ENCODE measurements around the gene ATP6V0D1.
A peak's percentile ranks its signal among the peaks of the same experiment; 100 is the strongest.
"Not testable (repeated sequence)": the region's sequence is repeated elsewhere in the genome, so short reads cannot be mapped to it uniquely, and the experiment has no call there.

The ATP6V0D1 gene

DNA sequence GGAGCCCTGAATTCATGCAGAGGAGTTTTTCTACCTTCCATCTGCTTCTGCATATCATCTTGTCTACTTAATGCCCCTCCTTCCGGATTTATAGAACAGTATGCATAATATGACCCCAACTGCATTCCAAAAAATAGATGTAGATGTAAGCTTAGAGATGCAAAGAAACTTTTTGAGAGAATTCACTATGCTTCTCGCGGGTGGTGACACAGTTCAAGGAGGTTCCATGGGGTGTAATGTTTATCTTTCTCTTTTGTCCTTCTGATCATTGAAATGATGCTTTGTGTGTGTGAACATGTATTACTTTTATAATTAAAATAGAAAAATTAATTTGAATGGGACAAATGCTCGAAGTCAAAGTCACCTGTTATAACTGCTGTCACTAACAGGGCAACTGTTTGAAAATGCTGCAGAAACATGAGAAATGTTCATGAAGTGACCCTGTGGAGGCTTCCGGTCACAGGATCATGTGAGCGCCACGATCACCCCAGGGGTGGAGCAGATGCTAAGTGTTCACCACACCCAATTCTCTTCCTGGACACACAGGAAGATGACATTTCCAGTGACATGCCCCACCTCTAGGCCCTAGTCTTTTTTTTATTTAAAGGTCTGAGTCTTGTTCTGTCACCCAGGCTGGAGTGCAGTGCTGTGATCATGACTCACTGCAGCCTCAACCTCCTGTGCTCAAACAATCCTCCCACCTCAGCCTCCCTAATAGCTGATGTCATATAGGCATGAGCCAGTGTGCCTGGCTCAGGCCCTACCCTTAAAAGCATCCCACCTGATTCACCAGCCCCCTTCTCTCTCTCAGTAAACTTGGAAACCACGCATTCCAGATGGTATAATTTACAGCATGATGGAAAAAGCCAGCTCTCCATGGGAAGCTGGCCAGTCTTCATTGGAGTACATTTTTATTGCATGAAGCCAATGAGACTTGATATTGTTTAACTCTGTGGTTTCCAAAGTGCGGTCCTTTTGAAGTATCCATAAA lies 23.4 kb upstream of the ATP6V0D1 start:
- DNase-seq (ENCODE audit: low read depth in 2 of 2), result no peak

DNA sequence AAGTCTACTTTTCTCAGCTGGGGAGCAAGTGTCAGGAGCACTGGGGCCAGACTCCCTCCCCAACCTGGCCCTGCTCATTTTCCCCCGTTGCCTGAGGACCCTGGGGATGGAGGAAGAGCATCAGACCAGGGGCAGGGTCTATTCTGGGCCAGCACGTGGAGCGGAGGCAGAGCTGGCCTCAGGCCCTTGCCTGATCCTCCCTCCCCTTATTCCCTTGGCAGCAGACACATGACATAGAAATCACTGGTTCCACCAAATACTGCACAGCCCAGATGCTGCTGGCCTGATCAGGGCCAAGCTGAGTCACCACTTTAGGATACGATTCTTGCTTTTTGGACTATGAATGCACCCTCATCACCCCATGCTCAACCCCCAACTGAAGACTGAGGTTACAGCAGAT lies 18.1 kb upstream of the ATP6V0D1 start:
- DNase-seq (ENCODE audit: low read depth in 2 of 2), result no peak

DNA sequence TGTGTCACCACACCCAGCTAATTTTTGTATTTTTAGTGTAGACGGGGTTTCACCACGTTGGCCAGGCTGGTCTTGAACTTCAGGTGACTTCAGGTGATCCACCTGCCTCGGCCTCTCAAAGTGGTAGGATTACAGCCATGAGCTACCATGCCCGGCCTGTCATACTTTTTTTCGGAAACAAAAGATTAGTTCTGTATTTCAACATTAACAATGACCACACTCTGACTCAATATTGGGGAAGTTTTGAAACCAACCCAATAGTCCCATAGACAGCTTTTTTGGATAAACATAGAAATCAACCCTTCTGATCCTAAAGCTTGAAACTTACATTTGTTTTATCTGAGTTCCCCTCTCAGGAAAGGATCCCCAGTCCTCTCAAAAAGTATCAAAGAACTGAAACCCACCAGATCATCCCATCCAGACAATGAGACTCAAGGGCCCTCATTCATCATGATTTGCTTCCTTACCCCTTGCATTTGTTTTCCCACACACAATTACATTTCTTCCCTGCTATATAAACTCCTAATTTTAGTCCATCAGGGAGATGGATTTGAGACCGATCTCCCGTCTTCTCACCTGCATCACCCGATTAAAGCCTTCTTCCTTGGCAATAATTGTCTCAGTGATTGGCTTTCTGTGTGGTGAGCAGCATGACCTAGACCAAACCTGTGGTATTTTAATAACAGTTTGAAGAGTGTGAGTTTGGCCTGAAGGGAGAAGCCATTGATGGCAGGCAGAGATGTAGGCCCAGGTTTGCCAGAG lies 9.6 kb upstream of the ATP6V0D1 start:
- no peak for DNase-seq (ENCODE audit: low read depth in 2 of 2)

DNA sequence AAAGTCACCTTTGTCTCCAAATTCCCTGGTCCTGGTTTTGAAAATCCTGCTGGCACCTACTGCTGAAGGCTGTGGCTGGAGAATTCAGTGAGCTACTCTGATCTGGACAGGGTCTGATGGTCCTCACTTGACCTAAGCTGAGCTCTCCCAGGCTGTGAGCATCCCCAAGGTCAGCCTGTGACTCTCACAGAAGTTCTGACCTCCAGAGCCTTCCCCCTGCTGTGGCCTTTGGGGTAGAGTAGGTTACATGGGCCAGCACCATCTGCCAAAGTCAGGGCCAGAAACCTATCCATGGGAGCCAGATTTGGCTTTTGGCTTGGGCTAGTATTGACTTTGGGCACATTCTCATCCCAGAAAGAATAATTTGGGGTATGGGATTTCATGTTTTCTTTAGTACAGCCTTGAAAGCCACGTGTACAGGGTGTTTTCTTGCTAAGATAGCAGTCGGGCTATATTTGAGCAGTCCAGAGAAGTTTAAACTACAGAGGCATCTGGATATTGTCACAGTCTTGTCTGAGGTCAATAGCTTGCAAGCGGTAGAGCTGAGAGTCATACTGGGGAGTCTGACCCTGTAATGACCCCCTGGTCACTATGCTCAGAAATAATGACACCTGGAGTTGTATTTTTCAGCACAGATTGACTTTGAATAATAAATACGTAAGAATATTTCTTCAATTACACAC lies 8.6 kb upstream of the ATP6V0D1 start:
- DNase-seq (ENCODE audit: low read depth in 2 of 2), result no peak

DNA sequence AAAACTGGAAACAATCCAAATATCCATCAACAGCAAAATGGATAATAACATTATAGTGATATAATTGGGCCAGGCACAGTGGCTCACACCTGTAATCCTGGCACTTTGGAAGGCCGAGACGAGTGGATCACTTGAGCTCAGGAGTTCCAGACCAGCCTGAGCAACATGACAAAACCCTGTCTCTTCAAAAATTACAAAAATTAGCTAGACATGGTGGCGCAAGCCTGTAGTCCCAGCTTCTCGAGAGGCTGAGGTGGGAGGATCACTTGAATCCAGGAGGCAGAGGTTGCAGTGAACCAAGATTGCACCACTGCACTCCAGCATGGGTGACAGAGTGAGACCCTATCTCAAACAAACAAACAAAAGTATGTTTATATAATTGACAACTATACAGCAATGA lies 6.6 kb upstream of the ATP6V0D1 start:
- DNase-seq (ENCODE audit: low read depth in 2 of 2), result not testable (repeated sequence)

DNA sequence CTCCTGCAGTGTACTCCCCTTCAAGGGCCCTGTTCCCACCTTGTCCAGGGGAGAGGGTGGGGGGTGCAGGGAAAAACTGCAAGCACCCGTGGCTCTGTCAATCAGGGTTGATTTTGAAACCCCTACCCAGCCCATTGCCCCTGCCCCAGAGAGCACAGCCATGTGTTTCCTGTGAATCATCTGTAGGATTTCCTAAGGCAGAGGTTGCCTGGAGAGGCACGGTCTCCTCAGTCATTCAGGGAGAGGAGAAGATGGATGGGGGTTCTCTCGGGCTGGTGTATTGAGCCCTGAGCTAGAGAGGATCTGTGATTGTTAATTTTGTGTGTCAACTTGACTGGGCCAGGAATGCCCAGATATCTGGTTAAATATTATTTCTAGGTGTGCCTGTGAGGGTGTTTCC lies 5.8 kb upstream of the ATP6V0D1 start:
- no peak for DNase-seq (ENCODE audit: low read depth in 2 of 2)

DNA sequence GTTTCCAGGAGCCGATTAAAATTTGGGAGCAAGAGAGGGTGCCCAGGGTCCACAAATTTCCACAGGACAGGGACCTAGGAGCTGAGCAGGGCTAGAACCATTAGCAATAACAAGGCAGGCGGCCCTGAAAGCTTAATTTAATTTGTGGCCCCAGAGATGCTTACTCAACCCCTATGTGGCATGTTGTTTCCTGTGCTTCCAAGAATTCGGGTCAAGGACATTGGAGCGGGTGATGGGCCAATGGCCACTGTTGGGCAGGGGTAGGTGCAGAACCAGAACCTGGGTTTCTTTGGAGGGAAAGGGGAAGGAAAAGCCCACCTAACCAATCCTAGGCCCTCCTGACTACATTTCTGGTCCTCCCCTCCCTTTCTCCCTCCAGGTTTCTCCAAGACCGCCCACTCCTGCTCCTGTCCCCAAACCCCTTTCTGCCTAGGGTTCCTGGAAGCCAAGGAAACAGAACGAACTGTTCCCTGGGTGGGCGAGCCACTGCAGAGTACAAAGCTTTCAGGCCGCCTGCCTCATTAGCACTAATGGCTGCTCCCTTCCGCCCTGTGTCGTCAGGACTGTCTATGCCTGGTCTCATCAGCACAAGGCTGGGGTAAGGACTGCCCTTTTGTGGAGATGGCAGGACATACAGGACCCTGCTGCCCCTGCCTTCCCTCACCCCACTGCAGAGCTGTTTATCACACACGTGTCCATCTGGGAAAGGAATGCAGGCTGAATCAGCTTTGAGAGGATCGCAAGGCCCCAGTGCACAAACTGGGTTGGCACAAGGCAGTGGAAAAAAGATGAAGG lies 3.0 kb upstream of the ATP6V0D1 start:
- DNase-seq (ENCODE audit: low read depth in 2 of 2), result no peak

DNA sequence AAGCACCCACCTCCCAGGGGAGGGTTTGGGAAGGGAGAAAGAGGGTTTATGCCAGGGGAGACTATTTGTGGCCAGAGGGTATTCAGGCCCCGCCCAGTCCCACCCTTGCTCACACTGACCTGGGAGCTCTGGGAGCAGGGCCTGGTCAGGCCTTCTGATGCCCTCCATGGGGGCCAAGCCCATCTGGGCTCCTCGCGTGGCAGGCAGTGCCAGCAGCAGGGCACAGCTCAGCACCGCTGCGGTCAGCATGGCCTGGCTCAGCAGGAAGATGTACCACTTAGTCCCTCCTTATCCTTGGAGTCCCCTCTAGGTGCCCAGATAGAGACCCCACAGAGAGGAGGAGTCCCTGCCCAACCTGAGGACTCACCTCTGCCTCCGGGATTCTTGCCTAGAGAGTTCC lies 2.2 kb upstream of the ATP6V0D1 start, which contains the start of gene AGRP:
TSS of gene AGRP (minus strand) at position 398 of the 400 bp plus-strand sequence. CDS start at position 249, 149 bp downstream.
- no peak for DNase-seq (ENCODE audit: low read depth in 2 of 2)

DNA sequence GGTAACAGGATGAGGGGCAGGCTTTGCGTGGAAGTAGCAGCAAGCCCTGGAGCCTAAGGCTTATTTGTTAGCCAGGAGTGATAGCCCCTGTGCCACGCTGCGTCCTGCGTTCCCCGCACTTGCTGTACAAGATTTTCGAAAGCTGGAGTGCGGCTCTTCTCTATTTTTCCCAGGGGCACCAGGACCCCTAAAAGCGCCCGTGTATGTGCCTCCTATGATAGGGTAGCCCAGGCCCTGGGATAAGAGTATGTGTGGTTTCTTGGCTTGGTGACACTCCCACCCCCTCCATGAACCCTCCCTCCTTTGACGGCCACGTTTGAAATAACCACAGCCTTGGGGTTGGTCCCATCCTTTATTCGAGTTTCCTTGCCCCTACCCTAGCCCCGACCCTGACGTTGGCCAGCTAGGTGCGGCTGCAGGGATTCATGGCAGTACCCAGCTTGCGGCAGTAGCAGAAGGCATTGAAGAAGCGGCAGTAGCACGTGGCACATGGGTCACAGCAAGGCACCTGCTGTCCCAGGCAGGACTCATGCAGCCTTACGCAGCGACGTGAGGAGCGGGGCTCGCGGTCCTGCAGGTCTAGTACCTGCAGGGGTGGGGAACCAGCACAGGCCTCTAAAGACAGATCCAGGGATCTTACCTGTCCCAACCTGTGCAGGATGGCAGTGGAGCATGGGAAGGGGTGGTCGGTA lies 1.4 kb upstream of the ATP6V0D1 start:
- DNase-seq (ENCODE audit: low read depth in 2 of 2), result no peak

DNA sequence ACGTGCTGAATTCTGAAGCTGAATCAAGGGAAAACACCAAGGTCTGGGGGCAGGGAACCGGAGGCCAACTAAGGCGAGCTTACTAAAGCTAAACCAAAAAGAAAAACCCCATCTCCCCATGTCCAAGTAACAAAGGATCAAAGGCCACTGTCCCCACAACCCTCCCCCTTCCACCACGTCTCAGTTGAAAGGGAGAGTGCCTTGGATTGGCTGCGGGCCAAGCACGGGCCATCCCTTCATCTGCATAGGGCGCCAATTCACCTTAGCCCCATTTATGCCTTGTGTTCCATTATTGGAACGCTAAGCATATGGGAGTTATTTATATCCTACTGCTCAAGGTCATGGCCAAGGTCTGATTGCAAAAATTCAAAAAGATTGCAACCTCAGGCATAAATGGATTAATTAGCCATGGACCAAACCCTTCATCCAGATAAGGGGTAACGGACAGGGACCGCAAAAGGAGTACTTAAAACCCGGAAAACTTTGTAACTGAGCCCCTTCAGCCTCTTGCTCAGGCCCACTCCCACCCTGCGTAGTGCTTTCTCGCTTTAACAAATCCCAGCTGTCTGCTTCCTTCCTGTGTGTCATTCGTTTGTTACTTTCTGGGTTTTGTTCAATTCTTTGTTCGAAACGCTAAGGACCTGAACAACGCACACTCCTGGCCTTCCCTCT lies 740 bp upstream of the ATP6V0D1 start:
- DNase-seq (ENCODE audit: low read depth in 2 of 2), result peak; percentile 24 to 28

DNA sequence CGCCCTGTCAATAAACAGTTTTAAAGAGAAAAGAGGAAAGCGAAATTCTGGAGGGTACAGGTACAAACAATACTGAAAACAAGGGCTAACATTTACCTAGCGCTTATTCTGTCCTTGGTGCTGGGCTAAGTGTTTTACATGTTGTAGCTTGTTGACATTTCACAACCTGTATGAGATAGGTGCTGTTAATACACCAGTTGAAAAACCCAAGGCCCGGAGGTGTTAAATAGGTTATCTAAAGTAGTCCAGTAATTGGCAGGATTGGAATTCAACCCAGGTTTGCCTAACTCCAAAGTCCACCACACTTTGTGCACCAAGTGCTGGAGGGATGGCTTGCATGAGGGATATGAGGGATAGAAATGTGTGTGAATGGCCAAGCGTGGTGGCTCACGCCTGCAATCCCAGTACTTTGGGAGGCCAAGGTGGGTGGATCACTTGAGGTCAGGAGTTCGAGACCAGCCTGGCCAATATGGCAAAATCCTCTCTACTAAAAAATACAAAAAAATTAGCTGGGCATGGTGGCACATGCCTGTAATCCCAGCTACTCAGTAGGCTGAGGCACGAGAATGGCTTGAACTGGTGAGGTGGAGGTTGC lies 2.9 kb downstream of the ATP6V0D1 start:
- no peak for DNase-seq (ENCODE audit: low read depth in 2 of 2)

DNA sequence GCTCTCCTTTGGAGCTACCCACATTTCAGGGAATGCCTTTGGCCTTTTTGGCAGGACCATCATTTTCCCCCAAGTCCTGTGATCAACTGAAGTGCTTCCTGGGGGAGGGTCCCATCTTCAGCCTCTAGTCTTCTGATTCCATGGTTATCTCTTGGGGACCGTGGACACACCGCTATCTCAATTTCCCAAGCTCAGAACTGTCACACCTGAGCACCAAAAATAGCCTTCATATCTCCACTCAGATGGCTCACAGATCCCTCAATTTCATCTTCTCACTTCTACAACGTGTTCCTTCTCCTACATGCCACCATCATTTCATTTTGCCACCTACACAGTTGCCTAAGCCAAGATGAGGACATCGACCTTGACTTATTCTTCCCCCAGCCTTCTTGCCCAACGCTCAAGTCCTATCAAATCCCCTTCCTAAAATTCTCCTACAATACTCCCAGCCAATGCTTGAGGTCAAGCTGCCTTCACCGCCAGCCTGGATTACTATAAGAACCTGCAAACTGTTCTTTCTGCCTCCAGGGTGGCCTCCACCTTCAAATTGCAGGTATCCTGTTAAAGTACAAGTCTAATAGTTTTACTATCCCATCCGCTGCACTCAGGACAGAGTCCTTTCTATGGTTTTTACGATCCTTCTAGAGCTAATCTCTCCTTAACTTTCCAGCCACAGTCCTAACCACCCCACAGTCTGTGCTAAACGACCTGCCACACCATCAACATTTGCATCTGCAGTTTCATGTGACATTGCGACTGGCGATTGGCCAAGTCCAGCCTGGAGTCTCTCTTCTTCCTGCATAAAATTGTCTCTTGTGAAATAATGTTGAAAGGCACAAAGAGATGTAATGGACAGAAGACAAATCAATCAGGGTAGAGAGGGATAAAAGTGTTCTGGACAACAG lies 6.2 kb downstream of the ATP6V0D1 start:
- DNase-seq (ENCODE audit: low read depth in 2 of 2), result no peak

DNA sequence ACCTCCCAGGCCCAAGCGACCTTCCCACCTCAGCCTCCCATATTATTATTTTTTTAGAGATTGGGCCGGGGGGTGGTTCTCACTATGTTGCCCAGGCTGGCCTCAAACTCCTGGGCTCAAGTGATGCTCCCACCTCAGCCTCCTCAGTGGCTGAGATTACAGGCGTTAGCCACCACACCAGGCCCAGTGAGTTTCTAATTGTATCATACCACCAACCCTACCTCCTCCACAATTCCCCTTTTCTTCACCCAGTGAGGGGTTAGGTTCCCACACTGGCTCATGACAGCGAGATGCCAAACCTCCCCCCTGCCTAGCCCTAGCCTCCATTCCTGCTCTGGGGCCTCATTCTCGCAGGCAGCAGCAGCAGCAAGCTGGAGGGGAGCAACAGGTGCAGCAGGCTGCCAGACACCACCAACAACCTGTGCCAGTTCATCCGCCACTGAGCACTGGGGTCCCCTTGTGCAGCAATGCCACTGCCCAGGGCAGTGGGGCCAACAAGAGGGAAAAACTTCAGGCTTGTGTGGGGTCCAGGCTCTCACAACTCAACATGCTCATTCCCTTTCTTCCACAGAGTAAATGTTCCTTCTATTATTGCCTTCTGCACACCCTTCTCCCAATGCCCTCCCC lies 9.1 kb downstream of the ATP6V0D1 start:
- no peak for DNase-seq (ENCODE audit: low read depth in 2 of 2)

DNA sequence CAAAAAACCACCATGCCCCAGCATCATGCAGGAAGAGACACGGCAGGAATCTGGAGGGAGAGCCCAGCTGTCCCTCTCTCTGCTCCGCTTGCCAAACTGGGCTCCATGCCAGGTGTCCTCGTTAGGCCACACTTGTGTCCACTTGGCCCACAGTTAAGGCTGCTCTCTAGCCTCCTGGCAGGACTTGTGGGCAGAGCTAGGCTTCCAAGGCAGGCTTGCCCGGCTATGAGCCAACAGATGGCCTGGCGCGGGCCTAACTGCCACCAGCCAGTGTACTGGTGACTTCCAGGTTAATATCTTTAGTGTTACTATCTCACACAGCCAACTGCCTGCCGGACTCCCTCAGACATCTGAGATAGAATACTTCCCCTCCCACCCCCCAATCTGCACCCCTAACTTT lies 10.6 kb downstream of the ATP6V0D1 start:
- no peak for DNase-seq (ENCODE audit: low read depth in 2 of 2)

DNA sequence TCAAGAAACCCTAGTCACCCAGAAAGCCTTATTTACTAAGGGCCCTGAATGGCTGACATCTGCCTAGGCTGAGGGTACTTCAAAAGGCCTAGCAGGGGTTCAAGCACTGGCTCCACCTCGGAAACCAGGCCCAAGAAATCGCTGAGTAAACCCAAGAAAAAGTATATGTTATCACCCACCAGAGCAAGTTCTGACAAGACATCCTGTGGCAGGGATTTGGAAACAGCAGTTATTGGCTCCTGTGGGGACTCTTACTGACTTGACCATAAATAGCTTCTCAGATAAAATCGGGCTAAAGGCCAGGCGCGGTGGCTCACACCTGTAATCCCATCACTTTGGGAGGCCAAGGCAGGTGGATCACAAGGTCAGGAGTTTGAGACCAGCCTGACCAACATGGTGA lies 12.2 kb downstream of the ATP6V0D1 start:
- no peak for DNase-seq (ENCODE audit: low read depth in 2 of 2)

DNA sequence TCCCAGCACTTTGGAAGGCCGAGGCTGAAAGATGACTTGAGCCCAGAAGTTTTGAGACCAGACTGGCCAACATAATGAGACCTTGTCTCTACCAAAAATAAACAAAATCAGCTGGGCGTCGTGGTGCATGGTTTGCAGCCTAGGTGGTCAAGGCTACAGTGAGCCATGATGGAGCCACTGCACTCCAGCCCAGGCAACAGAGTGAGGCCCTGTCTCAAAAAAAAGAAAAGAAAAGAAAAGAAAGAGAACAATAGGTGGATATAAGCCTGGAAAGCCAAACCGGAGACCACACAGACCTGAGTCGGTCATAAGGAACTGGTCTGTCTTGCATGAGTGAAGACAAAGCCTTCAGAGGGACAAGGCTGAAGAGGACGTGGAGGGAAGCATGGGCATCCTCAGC lies 14.4 kb downstream of the ATP6V0D1 start:
- DNase-seq (ENCODE audit: low read depth in 2 of 2), result no peak

DNA sequence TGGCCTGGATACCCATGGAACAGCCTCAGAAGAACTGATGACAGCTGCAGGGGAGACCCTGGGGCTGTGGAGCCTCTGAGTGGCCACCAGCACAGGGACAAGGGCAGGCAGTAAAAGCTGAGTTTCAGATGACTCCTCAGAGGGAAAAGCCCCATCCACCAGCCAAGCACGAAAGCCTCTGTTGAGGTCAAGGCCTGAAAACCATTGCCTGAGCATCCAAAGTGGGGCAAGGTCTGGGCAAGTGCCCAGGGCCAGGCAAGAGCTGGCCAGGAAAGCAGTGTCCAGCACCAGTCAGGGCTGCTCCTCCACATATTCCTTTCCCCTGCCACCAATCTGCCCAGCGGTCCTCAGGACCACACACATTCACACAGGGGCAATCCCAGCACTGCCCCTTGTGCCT lies 16.4 kb downstream of the ATP6V0D1 start:
- no peak for DNase-seq (ENCODE audit: low read depth in 2 of 2)

DNA sequence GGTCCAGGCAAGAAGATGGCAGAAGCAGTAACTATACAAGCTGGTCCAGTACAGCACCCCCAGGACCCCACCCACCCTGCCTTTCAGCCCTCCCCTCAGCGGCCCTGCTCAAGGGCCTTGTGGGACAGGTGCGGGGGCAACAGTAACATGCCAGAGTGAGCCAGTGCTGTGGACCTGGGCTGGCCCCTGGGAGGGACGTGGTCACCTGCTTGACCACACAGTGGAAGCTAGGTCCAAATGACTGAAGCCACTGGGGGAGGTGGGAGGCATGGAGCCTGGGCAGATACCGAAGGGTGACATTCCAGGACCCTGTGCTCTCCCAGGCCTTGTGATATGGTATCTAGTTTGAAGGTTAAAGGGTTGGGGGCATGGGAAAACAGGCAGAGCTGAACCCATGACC lies 17.3 kb downstream of the ATP6V0D1 start:
- DNase-seq (ENCODE audit: low read depth in 2 of 2), result no peak

All from stimulated activated CD8-positive, alpha-beta memory T cell treated with anti-CD3 and anti-CD28 coated beads, Interleukin-2, amount 100 ng/mL, for 48 hours (primary cell).